Measurements from ENCODE around the gene CCNA2.

Gene CCNA2

DNA sequence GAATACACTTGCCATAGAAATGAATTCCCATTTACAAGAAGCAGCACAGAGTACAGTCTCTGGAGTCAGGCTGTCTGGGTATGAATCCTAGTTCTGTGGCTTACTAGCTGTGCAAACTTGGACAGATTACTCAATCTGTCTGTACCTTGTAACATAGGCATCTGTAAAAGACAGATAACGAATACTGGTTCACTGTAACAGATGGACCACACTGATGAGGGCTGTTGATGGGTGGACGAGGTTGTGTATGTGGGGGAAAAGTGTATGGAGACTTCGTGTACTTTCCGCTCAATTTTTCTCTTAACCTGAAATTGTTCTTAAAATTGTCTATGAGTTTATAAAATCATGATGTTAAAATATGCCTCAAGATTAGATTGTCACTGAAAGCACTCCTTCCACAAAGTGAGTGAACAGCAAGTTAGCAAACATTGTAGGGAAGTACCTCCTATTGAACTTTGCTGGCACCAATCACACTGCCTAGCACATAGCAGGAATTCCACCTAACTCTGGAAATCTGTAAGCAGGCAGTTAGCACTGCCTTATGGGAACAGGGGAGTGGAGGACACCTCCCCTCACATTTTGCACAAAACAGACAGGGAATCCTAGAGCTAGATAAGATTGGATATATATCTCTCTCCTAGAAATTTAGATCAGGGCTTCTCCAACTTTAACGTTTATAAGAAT, 29.0 kb downstream of the CCNA2 start:
- Mint-ChIP-seq H3K4me1 (ENCODE audit: low read depth) (peaks cover 23% of the 10 kb centered on the region), H3K4me3 (no peak overlapping the region), H3K36me3 (ENCODE audit: low read depth) (peaks cover 1% of the 10 kb centered on the region), H3K27me3 (ENCODE audit: low read depth) (peaks cover 3% of the 10 kb centered on the region), H3K9me3 (no peaks in the 10 kb centered on the region), H3K27ac (peak overlapping the region; percentile 84)

DNA sequence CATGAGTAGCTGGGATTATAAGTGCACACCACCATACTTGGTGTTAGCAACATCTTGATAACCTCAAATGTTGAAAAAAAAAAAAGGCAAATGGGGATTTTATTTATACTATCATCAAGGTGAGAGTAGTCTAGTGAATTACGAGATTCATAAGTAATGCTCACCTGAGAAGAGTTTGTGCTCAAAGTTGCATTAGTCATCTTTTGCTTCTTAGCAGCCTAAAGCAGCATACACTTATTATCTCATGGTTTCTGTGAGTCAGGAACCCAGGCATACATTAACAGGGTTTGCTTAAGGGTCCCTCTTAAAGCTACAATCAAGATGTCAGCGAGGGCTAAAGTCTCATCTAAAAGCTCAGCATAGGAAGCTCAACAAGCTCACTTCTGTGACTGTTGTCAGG, 30.7 kb downstream of the CCNA2 start:
- H3K9me3 Mint-ChIP-seq: no peaks in the 10 kb centered on the region
- H3K36me3 Mint-ChIP-seq (ENCODE audit: low read depth): peaks cover 5% of the 10 kb centered on the region
- H3K27me3 Mint-ChIP-seq (ENCODE audit: low read depth): peaks cover 10% of the 10 kb centered on the region
- peaks cover 30% of the 10 kb centered on the region for H3K4me1 Mint-ChIP-seq (ENCODE audit: low read depth)
- no peak overlapping the region for H3K4me3 Mint-ChIP-seq
- H3K27ac Mint-ChIP-seq: no peak overlapping the region

DNA sequence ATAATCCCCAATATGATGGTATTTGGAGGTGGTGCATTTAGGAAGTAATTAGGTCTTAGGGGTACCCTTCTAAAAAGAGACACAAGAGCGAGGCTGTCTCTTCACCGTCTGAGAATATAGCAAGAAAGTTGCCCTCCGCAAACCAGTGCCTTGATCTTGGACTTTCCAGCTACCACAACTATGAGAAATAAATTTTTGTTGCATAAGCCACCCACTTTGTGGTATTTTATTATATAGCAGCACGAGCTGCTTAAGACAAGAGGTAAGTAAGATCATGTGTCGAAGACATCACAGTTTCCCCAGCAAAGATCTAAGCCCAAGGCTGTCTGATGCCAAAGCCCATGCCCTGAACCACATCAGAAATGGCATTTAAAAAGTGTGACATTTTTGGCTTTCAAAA, 32.2 kb downstream of the CCNA2 start:
- Mint-ChIP-seq H3K4me1 (ENCODE audit: low read depth) (peaks cover 30% of the 10 kb centered on the region), H3K27ac (no peak overlapping the region), H3K4me3 (no peak overlapping the region), H3K27me3 (ENCODE audit: low read depth) (peaks cover 10% of the 10 kb centered on the region), H3K9me3 (no peaks in the 10 kb centered on the region), H3K36me3 (ENCODE audit: low read depth) (peaks cover 5% of the 10 kb centered on the region)

GRCh38 chr4:121790976-121791375, 32.7 kb downstream of the CCNA2 start:
- Mint-ChIP-seq H3K4me1 (ENCODE audit: low read depth) (peaks cover 26% of the 10 kb centered on the region), H3K36me3 (ENCODE audit: low read depth) (peaks cover 5% of the 10 kb centered on the region), H3K4me3 (no peak overlapping the region), H3K27me3 (ENCODE audit: low read depth) (peaks cover 12% of the 10 kb centered on the region), H3K27ac (no peak overlapping the region), H3K9me3 (no peaks in the 10 kb centered on the region)

DNA sequence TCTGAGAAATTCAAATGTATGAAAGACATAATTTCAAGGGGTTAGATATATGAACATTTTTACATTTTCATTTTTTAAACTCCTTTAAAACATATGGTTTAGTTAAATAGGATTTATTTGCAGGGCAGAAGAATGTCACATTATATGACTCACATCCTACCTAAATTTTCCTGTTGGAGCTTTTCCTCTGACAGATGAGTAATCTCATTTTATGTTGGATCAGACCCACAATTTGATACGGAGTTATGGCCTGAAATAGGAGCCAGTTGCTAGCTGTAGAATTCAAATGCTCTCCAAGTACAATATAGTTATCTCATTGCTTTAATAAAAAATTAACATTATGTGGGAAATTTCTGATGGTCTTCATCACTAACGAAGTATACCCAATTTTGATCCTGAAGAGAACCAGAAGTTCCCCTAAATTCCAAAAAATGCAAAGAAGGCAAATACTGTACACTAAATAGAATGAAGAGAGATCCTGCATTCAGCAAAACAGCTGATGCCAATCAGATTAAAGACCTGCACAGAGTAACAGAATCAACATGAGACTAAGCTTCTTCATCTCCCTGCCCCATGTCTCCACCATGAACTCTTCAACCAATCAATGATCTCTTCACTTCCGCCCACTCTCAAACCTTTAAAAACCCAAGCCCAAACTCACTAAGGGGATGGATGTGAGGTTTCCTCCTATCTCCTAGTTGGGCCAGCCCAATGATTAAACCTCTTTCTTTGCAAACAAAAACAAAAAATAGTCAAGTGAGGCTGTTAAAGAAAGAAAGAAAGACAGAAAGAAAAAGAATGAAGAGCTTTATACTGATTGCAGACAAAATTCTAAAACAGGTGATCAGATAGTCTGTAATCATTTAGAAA, 33.5 kb downstream of the CCNA2 start:
- Mint-ChIP-seq H3K4me1 (ENCODE audit: low read depth) (peaks cover 22% of the 10 kb centered on the region), H3K27me3 (ENCODE audit: low read depth) (peaks cover 20% of the 10 kb centered on the region), H3K27ac (no peak overlapping the region), H3K4me3 (no peak overlapping the region), H3K9me3 (no peaks in the 10 kb centered on the region), H3K36me3 (ENCODE audit: low read depth) (peaks cover 6% of the 10 kb centered on the region)

- Mint-ChIP-seq H3K27me3 (ENCODE audit: low read depth) (peaks cover 28% of the 10 kb centered on the region), H3K27ac (peak overlapping the region; percentile 75), H3K9me3 (peaks cover 2% of the 10 kb centered on the region), H3K4me3 (no peak overlapping the region), H3K4me1 (ENCODE audit: low read depth) (peaks cover 18% of the 10 kb centered on the region), H3K36me3 (ENCODE audit: low read depth) (peaks cover 6% of the 10 kb centered on the region)
Observed at GRCh38 chr4:121789455-121789854, 34.2 kb downstream of the CCNA2 start.

- Mint-ChIP-seq H3K4me3 (no peak overlapping the region), H3K4me1 (ENCODE audit: low read depth) (peaks cover 17% of the 10 kb centered on the region), H3K36me3 (ENCODE audit: low read depth) (peaks cover 6% of the 10 kb centered on the region), H3K27ac (peak overlapping the region; percentile 75), H3K27me3 (ENCODE audit: low read depth) (peaks cover 31% of the 10 kb centered on the region), H3K9me3 (peaks cover 4% of the 10 kb centered on the region)
Observed at GRCh38 chr4:121788896-121789295, 34.8 kb downstream of the CCNA2 start.

DNA sequence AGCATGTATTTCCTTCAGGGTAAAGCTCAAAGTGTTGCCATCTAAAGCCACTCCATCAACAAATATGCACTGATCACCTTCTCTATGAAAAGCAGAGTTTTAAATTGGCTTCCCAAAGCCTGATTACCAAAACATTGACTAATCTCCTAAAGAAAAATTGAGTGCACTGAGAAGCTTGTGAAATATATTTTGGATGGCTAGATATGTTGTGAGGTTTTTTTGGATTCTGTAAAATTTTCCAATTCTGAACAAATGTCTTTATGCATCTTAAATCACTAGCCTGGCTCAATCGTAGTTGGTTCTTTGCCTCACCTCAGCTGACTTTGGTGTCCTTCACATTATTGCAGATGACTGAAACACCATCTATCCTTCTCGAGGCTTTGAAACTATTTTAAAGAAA, 37.5 kb downstream of the CCNA2 start:
- Mint-ChIP-seq H3K27ac (no peak overlapping the region), H3K9me3 (peaks cover 4% of the 10 kb centered on the region), H3K4me1 (ENCODE audit: low read depth) (peaks cover 17% of the 10 kb centered on the region), H3K4me3 (no peak overlapping the region), H3K36me3 (ENCODE audit: low read depth) (peaks cover 6% of the 10 kb centered on the region), H3K27me3 (ENCODE audit: low read depth) (peaks cover 48% of the 10 kb centered on the region)

- H3K4me1 Mint-ChIP-seq (ENCODE audit: low read depth): peaks cover 16% of the 10 kb centered on the region
- H3K36me3 Mint-ChIP-seq (ENCODE audit: low read depth): peaks cover 6% of the 10 kb centered on the region
- no peak overlapping the region for H3K27ac Mint-ChIP-seq
- peaks cover 54% of the 10 kb centered on the region for H3K27me3 Mint-ChIP-seq (ENCODE audit: low read depth)
- peaks cover 4% of the 10 kb centered on the region for H3K9me3 Mint-ChIP-seq
- H3K4me3 Mint-ChIP-seq: no peak overlapping the region
Observed at GRCh38 chr4:121785479-121785878, 38.2 kb downstream of the CCNA2 start.

DNA sequence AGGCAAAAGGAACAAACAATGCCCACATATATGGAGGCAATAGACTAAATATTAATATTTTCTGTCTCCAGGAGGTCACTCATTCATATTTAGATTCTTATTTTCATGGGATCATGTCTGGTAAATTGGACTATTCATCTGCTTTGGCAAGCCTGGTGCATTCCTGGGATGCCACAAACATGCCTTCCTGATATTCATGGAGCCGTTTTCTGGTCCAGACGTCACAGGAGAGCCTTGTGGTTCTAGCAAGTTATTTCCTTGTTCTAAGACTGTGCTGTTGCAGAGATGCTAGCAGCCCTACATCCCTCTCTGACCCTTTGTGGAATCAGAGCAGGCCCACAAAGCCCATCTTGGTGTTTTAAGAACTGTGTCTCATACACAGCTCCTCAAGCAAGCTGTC, 38.7 kb downstream of the CCNA2 start:
- peaks cover 4% of the 10 kb centered on the region for H3K9me3 Mint-ChIP-seq
- H3K4me1 Mint-ChIP-seq (ENCODE audit: low read depth): peaks cover 13% of the 10 kb centered on the region
- peaks cover 57% of the 10 kb centered on the region for H3K27me3 Mint-ChIP-seq (ENCODE audit: low read depth)
- peaks cover 5% of the 10 kb centered on the region for H3K36me3 Mint-ChIP-seq (ENCODE audit: low read depth)
- H3K27ac Mint-ChIP-seq: no peak overlapping the region
- no peak overlapping the region for H3K4me3 Mint-ChIP-seq

- peaks cover 5% of the 10 kb centered on the region for H3K36me3 Mint-ChIP-seq (ENCODE audit: low read depth)
- peaks cover 4% of the 10 kb centered on the region for H3K9me3 Mint-ChIP-seq
- no peak overlapping the region for H3K4me3 Mint-ChIP-seq
- H3K27ac Mint-ChIP-seq: no peak overlapping the region
- H3K4me1 Mint-ChIP-seq (ENCODE audit: low read depth): peaks cover 12% of the 10 kb centered on the region
- peaks cover 59% of the 10 kb centered on the region for H3K27me3 Mint-ChIP-seq (ENCODE audit: low read depth)
Observed at GRCh38 chr4:121784401-121784800, 39.3 kb downstream of the CCNA2 start.

- Mint-ChIP-seq H3K36me3 (ENCODE audit: low read depth) (peaks cover 3% of the 10 kb centered on the region), H3K4me3 (no peak overlapping the region), H3K4me1 (ENCODE audit: low read depth) (peaks cover 3% of the 10 kb centered on the region), H3K27me3 (ENCODE audit: low read depth) (peaks cover 56% of the 10 kb centered on the region), H3K27ac (no peak overlapping the region), H3K9me3 (peaks cover 4% of the 10 kb centered on the region)
Observed at GRCh38 chr4:121783210-121783609, 40.5 kb downstream of the CCNA2 start.

- no peaks in the 10 kb centered on the region for H3K36me3 Mint-ChIP-seq (ENCODE audit: low read depth)
Observed at GRCh38 chr4:121778991-121779628, 44.6 kb downstream of the CCNA2 start.

DNA sequence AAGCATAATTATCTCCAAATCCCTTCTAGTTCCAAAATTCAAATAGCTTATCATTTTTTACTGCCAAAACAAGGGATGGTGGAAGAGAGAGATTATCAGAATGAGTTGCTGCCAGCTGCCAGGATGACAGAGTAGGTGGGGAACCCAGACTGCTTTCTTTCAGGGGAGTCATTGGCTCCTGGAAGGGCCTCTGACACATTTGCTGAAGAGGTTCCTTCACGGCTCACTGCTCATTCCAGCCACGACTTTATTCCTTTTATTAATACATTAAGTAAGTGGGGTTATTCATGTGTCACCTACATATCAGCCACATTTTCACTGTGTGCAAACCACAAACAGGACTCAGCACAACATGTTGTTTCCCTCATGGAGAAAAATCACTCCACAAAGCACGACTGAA, 46.1 kb downstream of the CCNA2 start:
- peaks cover 40% of the 10 kb centered on the region for H3K27me3 Mint-ChIP-seq (ENCODE audit: low read depth)
- no peaks in the 10 kb centered on the region for H3K9me3 Mint-ChIP-seq
- H3K36me3 Mint-ChIP-seq (ENCODE audit: low read depth): no peaks in the 10 kb centered on the region
- H3K27ac Mint-ChIP-seq: no peak overlapping the region
- no peak overlapping the region for H3K4me3 Mint-ChIP-seq
- H3K4me1 Mint-ChIP-seq (ENCODE audit: low read depth): no peaks in the 10 kb centered on the region

More at GRCh38 chr4:121778991-121779628, 44.6 kb downstream of the CCNA2 start:
- H3K27me3 Mint-ChIP-seq (ENCODE audit: low read depth): peaks cover 45% of the 10 kb centered on the region
- H3K9me3 Mint-ChIP-seq: no peaks in the 10 kb centered on the region
- no peak overlapping the region for H3K4me3 Mint-ChIP-seq
- H3K27ac Mint-ChIP-seq: no peak overlapping the region
- no peaks in the 10 kb centered on the region for H3K4me1 Mint-ChIP-seq (ENCODE audit: low read depth)

All from T-helper 1 cell treated with Interleukin-12 subunit alpha and Interleukin-12 subunit beta and Interleukin-4 antibody, amounts not matched to agents 30 μg/mL and 1 μg/mL, for 36 hours (primary cell).